ENCODE data around the gene FAM107B. TPM values are rescaled to one million over a fixed set of nuclear protein-coding genes. Genes with fewer than 3 reads are reported as not detected.
A peak's percentile ranks its signal among the peaks of the same experiment; 100 is the strongest.

Gene FAM107B
- total RNA-seq, 5 donors from 2014 or later (not counting 1 experiment from before 2014, with no cell fraction given): 175 to 298 (median 214) TPM

GRCh38 chr10:14526326-14526725 is 248.4 kb downstream of the FAM107B start:
- Mint-ChIP-seq H3K9me3 (no peaks in the 10 kb centered on the region), H3K4me3 (no peak overlapping the region), H3K4me1 (peaks cover 74 to 80% (median 79%) of the 10 kb centered on the region in 3 donors), H3K27ac (peak overlapping the region; percentile 2 to 67), H3K36me3 (peaks cover 61% of the 10 kb centered on the region), H3K27me3 (no peaks in the 10 kb centered on the region)
- WGBS (ENCODE audit: insufficient coverage): 69% methylated on average over 6 of the region's 7 CpGs
- Histone ChIP-seq H3K27me3 (replicated peaks in 1 of 2; ENCODE audit: control insufficient read depth in 2 of 2, extremely low read depth in 1 of 2, insufficient read depth in 2 of 2, low read length in 1 of 2) (no peaks in the 10 kb centered on the region), H3K36me3 (ENCODE audit: control insufficient read depth in 2 of 2, extremely low read depth in 1 of 2, insufficient read depth in 1 of 2, low read length in 1 of 2) (peaks cover 0 to 68% of the 10 kb centered on the region in 2 donors), H3K4me1 (ENCODE audit: control insufficient read depth in 1 of 2, extremely low read depth in 1 of 2, insufficient read depth in 2 of 2, low read length in 2 of 2) (peaks cover 27 to 38% of the 10 kb centered on the region in 2 experiments), H3K27ac (ENCODE audit: low read length) (no peak overlapping the region), H3K9me3 (no peaks in the 10 kb centered on the region), H3K4me3 (ENCODE audit: control insufficient read depth in 1 of 2, extremely low read depth in 1 of 2, low read length in 1 of 2) (no peak overlapping the region)
- CTCF ChIA-PET: no interaction called here
- no peak for DNase-seq
- ATAC-seq (replicated peaks in 1 of 4): no peak
- POLR2A ChIA-PET: no interaction called here

- DNase-seq (no peak), ATAC-seq (replicated peaks in 1 of 4) (no peak)
- Mint-ChIP-seq H3K27ac (peak overlapping the region in 1 of 2 donors; percentile 49), H3K4me1 (peaks cover 61 to 70% (median 64%) of the 10 kb centered on the region in 3 donors), H3K9me3 (no peaks in the 10 kb centered on the region), H3K27me3 (no peaks in the 10 kb centered on the region), H3K36me3 (peaks cover 68% of the 10 kb centered on the region), H3K4me3 (no peak overlapping the region)
- Histone ChIP-seq H3K4me3 (ENCODE audit: control insufficient read depth in 1 of 2, extremely low read depth in 1 of 2, low read length in 1 of 2) (no peak overlapping the region), H3K36me3 (ENCODE audit: control insufficient read depth in 2 of 2, extremely low read depth in 1 of 2, insufficient read depth in 1 of 2, low read length in 1 of 2) (peaks cover 5 to 70% of the 10 kb centered on the region in 2 donors), H3K4me1 (ENCODE audit: control insufficient read depth in 1 of 2, extremely low read depth in 1 of 2, insufficient read depth in 2 of 2, low read length in 2 of 2) (peaks cover 18 to 25% of the 10 kb centered on the region in 2 experiments), H3K27me3 (replicated peaks in 1 of 2; ENCODE audit: control insufficient read depth in 2 of 2, extremely low read depth in 1 of 2, insufficient read depth in 2 of 2, low read length in 1 of 2) (no peaks in the 10 kb centered on the region), H3K9me3 (no peaks in the 10 kb centered on the region), H3K27ac (ENCODE audit: low read length) (no peak overlapping the region)
- WGBS (ENCODE audit: insufficient coverage): no CpG with 5 or more reads among the region's 3 CpGs
- ChIA-PET CTCF (no interaction called here), POLR2A (interaction anchor here (0.6 kb wide), 2 partner anchors 80 to 302 kb away, joined by 3 read pairs; no protein-coding TSS in a partner anchor)
Measured at GRCh38 chr10:14524691-14525324, 249.9 kb downstream of the FAM107B start.

- H3K27ac ChIP-seq (ENCODE audit: low read length): peak overlapping the region; percentile 32
- no peaks in the 10 kb centered on the region for H3K27me3 ChIP-seq (replicated peaks in 1 of 2; ENCODE audit: control insufficient read depth in 2 of 2, extremely low read depth in 1 of 2, insufficient read depth in 2 of 2, low read length in 1 of 2)
- WGBS (ENCODE audit: insufficient coverage): 87% methylated on average over 4 of the region's 10 CpGs
- Mint-ChIP-seq H3K27me3 (no peaks in the 10 kb centered on the region), H3K4me3 (no peak overlapping the region), H3K27ac (peak overlapping the region; percentile 64 to 73), H3K36me3 (peaks cover 67% of the 10 kb centered on the region), H3K4me1 (peaks cover 49 to 54% (median 50%) of the 10 kb centered on the region in 3 donors), H3K9me3 (no peaks in the 10 kb centered on the region)
- DNase-seq (no peak), ATAC-seq (replicated peaks in 1 of 4) (no peak)
- CTCF ChIA-PET: interaction anchor here (0.6 to 1.0 kb wide), 3 partner anchors 14 to 431 kb away, joined by 3 read pairs; partner anchors contain the start of gene DCLRE1C (in 1 of the 2)
- H3K9me3 ChIP-seq: no peaks in the 10 kb centered on the region
- H3K4me3 ChIP-seq (ENCODE audit: control insufficient read depth in 1 of 2, extremely low read depth in 1 of 2, low read length in 1 of 2): no peak overlapping the region
- POLR2A ChIA-PET: interaction anchor here (0.6 to 0.9 kb wide), 8 partner anchors 12 to 645 kb away, joined by 3 to 8 read pairs (median 4); partner anchors contain the start of gene NMT2 (in 1 of the 2)
- peaks cover 3 to 20% of the 10 kb centered on the region in 2 experiments for H3K4me1 ChIP-seq (ENCODE audit: control insufficient read depth in 1 of 2, extremely low read depth in 1 of 2, insufficient read depth in 2 of 2, low read length in 2 of 2)
- peaks cover 5 to 70% of the 10 kb centered on the region in 2 donors for H3K36me3 ChIP-seq (ENCODE audit: control insufficient read depth in 2 of 2, extremely low read depth in 1 of 2, insufficient read depth in 1 of 2, low read length in 1 of 2)
Measured at GRCh38 chr10:14523286-14523685, 251.4 kb downstream of the FAM107B start.

DNA sequence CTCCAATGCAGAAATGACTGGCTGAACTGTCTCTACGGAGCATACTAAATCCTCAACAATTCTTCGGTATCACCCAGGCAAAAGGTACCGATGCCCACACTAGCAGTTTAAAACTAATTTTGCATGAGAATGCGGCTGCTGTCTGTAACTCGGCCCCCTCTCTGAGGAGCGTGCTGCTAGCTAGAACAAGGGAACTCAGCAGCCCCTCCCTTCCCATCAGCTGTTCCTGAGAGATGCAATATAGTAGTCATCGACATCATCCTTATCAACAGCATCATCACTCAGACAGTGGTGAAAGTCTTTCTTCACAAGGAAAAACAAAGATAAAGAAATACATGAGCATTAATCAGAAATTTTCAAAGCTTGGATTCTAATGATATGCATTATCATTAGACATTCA is 254.9 kb downstream of the FAM107B start:
- H3K27me3 ChIP-seq (replicated peaks in 1 of 2; ENCODE audit: control insufficient read depth in 2 of 2, extremely low read depth in 1 of 2, insufficient read depth in 2 of 2, low read length in 1 of 2): no peaks in the 10 kb centered on the region
- Mint-ChIP-seq H3K4me3 (no peak overlapping the region), H3K9me3 (peaks cover 0 to 2% (median 0%) of the 10 kb centered on the region in 3 donors), H3K27ac (no peak overlapping the region), H3K4me1 (peaks cover 24 to 25% (median 25%) of the 10 kb centered on the region in 3 donors), H3K36me3 (peaks cover 65% of the 10 kb centered on the region), H3K27me3 (no peaks in the 10 kb centered on the region)
- H3K4me3 ChIP-seq (ENCODE audit: control insufficient read depth in 1 of 2, extremely low read depth in 1 of 2, low read length in 1 of 2): no peak overlapping the region
- no peak overlapping the region for H3K27ac ChIP-seq (ENCODE audit: low read length)
- H3K9me3 ChIP-seq: no peaks in the 10 kb centered on the region
- POLR2A ChIA-PET: no interaction called here
- H3K36me3 ChIP-seq (ENCODE audit: control insufficient read depth in 2 of 2, extremely low read depth in 1 of 2, insufficient read depth in 1 of 2, low read length in 1 of 2): peaks cover 5 to 64% of the 10 kb centered on the region in 2 donors
- 100% methylated on average over 6 of the region's 7 CpGs for WGBS (ENCODE audit: insufficient coverage)
- ATAC-seq (replicated peaks in 1 of 4) (no peak), DNase-seq (no peak)
- H3K4me1 ChIP-seq (ENCODE audit: control insufficient read depth in 1 of 2, extremely low read depth in 1 of 2, insufficient read depth in 2 of 2, low read length in 2 of 2): peaks cover 0 to 3% of the 10 kb centered on the region in 2 experiments
- CTCF ChIA-PET: no interaction called here

GRCh38 chr10:14518149-14518548 is 256.5 kb downstream of the FAM107B start:
- H3K36me3 ChIP-seq (ENCODE audit: control insufficient read depth in 2 of 2, extremely low read depth in 1 of 2, insufficient read depth in 1 of 2, low read length in 1 of 2): peaks cover 5 to 59% of the 10 kb centered on the region in 2 donors
- CTCF ChIA-PET: interaction anchor here in 1 of 2 donors (1.1 kb wide), 1 partner anchor 19 kb away, joined by 3 read pairs; no protein-coding TSS in a partner anchor
- no peak overlapping the region for H3K4me3 Mint-ChIP-seq

DNA sequence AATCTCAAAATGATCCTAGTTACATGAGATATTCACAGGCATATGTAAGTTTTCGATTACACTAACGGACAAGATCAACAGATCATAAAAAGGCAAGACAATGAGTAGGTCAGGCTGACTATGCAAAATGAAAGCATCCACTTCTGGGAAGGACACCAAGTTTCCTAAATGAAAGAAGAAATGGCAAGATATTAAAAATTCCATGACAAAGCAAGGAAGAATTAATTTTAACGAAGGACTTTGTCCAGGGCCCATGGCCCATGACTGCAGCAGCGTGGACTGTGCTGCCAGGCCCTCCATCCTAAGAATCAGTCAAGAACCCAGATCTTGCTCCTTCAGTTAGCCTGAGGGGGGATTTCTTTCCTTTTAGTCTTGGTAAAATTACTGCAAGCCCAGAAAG is 261.6 kb downstream of the FAM107B start:
- H3K36me3 Mint-ChIP-seq: peaks cover 62% of the 10 kb centered on the region
- H3K27ac ChIP-seq (ENCODE audit: low read length): no peak overlapping the region
- peaks cover 0 to 36% of the 10 kb centered on the region in 2 donors for H3K36me3 ChIP-seq (ENCODE audit: control insufficient read depth in 2 of 2, extremely low read depth in 1 of 2, insufficient read depth in 1 of 2, low read length in 1 of 2)
- no peaks in the 10 kb centered on the region for H3K27me3 ChIP-seq (replicated peaks in 1 of 2; ENCODE audit: control insufficient read depth in 2 of 2, extremely low read depth in 1 of 2, insufficient read depth in 2 of 2, low read length in 1 of 2)
- CTCF ChIA-PET: no interaction called here
- no peaks in the 10 kb centered on the region for H3K27me3 Mint-ChIP-seq
- no peak for ATAC-seq (replicated peaks in 1 of 4)
- H3K4me3 ChIP-seq (ENCODE audit: control insufficient read depth in 1 of 2, extremely low read depth in 1 of 2, low read length in 1 of 2): no peak overlapping the region
- whole genome bisulfite sequencing (ENCODE audit: insufficient coverage): no CpG with 5 or more reads among the region's 4 CpGs
- peaks cover 11 to 20% (median 12%) of the 10 kb centered on the region in 3 donors for H3K4me1 Mint-ChIP-seq
- no peak overlapping the region for H3K27ac Mint-ChIP-seq
- peaks cover 3% of the 10 kb centered on the region for H3K9me3 ChIP-seq
- POLR2A ChIA-PET: no interaction called here
- peaks cover 0 to 14% (median 8%) of the 10 kb centered on the region in 3 donors for H3K9me3 Mint-ChIP-seq
- no peak overlapping the region for H3K4me3 Mint-ChIP-seq
- H3K4me1 ChIP-seq (ENCODE audit: control insufficient read depth in 1 of 2, extremely low read depth in 1 of 2, insufficient read depth in 2 of 2, low read length in 2 of 2): peaks cover 0 to 4% of the 10 kb centered on the region in 2 experiments
- no peak for DNase-seq

More at GRCh38 chr10:14518149-14518548, 256.5 kb downstream of the FAM107B start:
- Histone ChIP-seq H3K9me3 (no peaks in the 10 kb centered on the region), H3K4me3 (ENCODE audit: control insufficient read depth in 1 of 2, extremely low read depth in 1 of 2, low read length in 1 of 2) (no peak overlapping the region), H3K4me1 (ENCODE audit: control insufficient read depth in 1 of 2, extremely low read depth in 1 of 2, insufficient read depth in 2 of 2, low read length in 2 of 2) (no peaks in the 10 kb centered on the region), H3K27ac (ENCODE audit: low read length) (no peak overlapping the region), H3K27me3 (replicated peaks in 1 of 2; ENCODE audit: control insufficient read depth in 2 of 2, extremely low read depth in 1 of 2, insufficient read depth in 2 of 2, low read length in 1 of 2) (no peaks in the 10 kb centered on the region)
- peaks cover 0 to 2% (median 0%) of the 10 kb centered on the region in 3 donors for H3K9me3 Mint-ChIP-seq
- POLR2A ChIA-PET: no interaction called here
- H3K27me3 Mint-ChIP-seq: no peaks in the 10 kb centered on the region
- H3K4me1 Mint-ChIP-seq: peaks cover 13 to 15% (median 13%) of the 10 kb centered on the region in 3 donors
- DNase-seq: no peak
- peaks cover 66% of the 10 kb centered on the region for H3K36me3 Mint-ChIP-seq
- H3K27ac Mint-ChIP-seq: no peak overlapping the region
- ATAC-seq (replicated peaks in 1 of 4): no peak
- WGBS (ENCODE audit: insufficient coverage): 100% methylated on average over 2 of the region's 3 CpGs

All from T-cell (primary cell).